Renal cortex interstitium (tissue), 11 donors: Measurements from ENCODE around the gene CHRNB1. TPM values are rescaled to one million over a fixed set of nuclear protein-coding genes. Genes with fewer than 3 reads are reported as not detected.

Source experiments
- DNase-seq, 11 donors: peaks; one replicate each; pipeline ENCODE4 v3.0.0-alpha.2; 2013; ENCODE audit warnings: low read depth in 9 of 11, low spot score in 4 of 11; ENCODE audit errors: extremely low read depth in 1 of 11
- polyA plus RNA-seq, 3 donors: library from polyadenylated mRNA; unstranded; fragments of 120-200 nt; gene quantifications; one replicate each; pipeline ENCODE4 v1.2.1, GENCODE V29; 2013; ENCODE audit not compliant: insufficient read length in 3 of 3

The CHRNB1 gene
- polyA plus RNA-seq, 3 donors = 9.3 to 10.7 (median 10.4) TPM

DNA sequence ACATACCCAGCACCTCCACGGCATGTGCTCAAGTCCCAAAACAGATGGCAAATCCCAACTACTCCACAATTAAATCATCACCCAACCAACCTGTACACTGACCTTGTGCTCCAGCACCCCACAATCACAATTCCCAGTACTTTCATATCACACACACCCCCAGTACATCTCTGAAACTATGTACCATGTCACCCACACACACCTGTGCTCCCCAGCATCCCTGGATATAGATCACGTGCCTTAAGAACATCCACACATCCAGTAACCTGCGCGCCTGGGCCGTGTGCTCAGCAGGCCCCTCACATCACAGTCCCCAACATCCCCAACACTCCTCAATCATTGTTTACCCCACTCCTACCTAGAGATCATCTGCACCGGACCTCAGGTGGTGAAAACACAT, 35.1 kb upstream of the CHRNB1 start:
- no peak for DNase-seq

- DNase-seq = no peak
Measured at GRCh38 chr17:7410634-7411426, 34.0 kb upstream of the CHRNB1 start.

DNA sequence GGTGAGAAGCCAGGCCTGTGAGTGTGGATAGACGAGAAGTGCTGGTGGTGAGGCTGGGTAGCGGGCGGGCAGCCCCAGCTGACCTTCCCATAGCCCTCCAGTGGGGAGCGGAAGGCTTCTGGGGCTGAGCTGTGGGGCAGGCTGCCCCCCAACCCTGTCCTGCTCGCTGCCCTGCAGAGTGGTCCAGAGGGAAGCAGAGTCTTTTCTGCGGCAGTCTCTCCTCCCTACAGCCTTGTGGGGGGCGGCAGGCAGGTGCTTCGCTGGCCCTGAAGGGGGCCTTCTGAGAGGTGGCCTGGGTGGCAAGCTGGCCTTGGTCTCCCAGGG, 33.5 kb upstream of the CHRNB1 start:
- DNase-seq = no peak

- no peak for DNase-seq
Measured at GRCh38 chr17:7413346-7413985, 31.4 kb upstream of the CHRNB1 start.

DNA sequence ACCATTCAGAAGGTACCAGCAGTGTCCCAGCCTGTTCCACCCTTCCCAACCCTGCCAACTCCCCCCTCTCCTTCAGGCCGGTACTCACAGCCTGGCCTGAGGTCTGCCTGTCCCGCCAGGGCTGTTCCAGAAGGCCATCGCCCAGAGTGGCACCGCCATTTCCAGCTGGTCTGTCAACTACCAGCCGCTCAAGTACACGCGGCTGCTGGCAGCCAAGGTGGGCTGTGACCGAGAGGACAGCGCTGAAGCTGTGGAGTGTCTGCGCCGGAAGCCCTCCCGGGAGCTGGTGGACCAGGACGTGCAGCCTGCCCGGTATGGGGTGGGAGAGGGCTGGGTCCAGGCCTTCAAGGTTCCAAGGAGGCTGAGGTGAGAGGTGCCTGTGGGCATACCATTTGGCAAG, 30.0 kb upstream of the CHRNB1 start:
- no peak for DNase-seq

DNA sequence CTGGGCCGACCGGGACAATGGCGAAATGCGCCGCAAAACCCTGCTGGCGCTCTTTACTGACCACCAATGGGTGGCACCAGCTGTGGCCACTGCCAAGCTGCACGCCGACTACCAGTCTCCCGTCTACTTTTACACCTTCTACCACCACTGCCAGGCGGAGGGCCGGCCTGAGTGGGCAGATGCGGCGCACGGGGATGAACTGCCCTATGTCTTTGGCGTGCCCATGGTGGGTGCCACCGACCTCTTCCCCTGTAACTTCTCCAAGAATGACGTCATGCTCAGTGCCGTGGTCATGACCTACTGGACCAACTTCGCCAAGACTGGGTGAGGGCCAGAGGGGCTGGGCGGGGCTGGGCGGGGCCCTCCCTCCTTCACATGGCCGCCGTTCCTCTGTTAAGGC, 29.1 kb upstream of the CHRNB1 start:
- DNase-seq = no peak

GRCh38 chr17:7416323-7416722, 28.5 kb upstream of the CHRNB1 start:
- DNase-seq = no peak

- no peak for DNase-seq
Measured at GRCh38 chr17:7417056-7417655, 27.7 kb upstream of the CHRNB1 start.

- no peak for DNase-seq
Measured at GRCh38 chr17:7418472-7419152, 26.2 kb upstream of the CHRNB1 start.

DNA sequence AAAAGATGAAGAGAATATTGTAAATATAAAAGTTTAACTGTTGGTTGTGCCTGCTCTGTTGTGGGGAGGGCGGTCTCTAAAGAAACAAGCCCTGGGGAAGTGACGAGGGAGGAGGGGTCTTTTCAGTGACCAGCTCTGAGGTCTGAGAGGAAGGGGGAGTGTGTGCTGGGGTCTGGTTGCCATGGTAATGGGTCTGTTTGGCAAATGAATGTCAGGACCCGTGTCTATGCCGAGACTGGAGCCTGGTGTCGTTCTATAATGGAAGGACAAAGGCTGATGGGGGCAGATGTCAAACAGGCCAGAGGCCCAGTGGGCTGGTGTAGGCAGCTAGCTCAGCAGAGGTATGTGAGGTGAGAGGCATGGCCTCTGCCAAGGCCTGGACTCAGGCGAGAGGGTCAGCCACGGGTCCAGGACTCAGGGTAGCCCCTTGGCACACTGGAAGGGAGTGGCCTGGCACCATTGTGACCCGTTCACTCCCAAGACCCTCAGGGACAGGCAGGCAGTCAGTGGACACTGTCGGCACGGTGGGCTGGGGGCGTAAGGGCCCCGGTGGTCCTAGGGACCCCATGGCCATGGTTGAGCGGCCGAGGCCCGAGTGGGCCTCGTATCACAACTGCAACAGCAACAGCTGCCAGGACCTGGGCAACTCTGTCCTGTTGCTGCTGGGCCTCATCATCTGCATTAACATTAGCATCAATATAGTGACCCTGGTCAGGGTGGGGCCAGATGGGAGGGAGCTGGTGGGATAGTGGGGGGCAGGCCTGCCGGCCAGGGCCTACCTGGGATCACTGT, 24.8 kb upstream of the CHRNB1 start, which contains the start of gene SPEM1:
SPEM1 (plus strand) TSS at position 506 of the 792 bp plus-strand sequence; CDS start at position 567, 61 bp downstream.
- peak in 1 of 11 donors; percentile 48 for DNase-seq

DNA sequence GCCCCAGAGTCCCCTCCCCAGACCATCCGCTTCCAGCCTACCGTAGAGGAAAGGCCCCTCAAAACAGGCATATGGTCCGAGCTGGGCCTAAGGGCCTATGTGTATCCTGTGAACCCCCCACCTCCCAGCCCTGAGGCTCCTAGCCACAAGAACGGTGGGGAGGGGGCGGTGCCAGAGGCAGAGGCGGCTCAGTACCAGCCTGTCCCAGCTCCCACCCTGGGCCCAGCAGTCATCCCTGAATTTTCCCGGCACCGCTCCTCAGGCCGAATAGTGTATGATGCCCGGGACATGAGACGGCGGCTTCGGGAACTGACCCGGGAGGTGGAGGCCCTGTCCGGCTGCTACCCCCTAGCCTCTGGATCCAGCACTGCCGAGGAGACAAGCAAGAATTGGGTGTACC, 23.7 kb upstream of the CHRNB1 start:
- DNase-seq = no peak

GRCh38 chr17:7423679-7424078, 21.2 kb upstream of the CHRNB1 start:
- no peak for DNase-seq

- DNase-seq = no peak
Measured at GRCh38 chr17:7425316-7425715, 19.5 kb upstream of the CHRNB1 start, which contains the start of gene SPEM2. SPEM2 (plus strand) TSS chr17:7425616; CDS start chr17:7425689, 73 bp downstream.

DNA sequence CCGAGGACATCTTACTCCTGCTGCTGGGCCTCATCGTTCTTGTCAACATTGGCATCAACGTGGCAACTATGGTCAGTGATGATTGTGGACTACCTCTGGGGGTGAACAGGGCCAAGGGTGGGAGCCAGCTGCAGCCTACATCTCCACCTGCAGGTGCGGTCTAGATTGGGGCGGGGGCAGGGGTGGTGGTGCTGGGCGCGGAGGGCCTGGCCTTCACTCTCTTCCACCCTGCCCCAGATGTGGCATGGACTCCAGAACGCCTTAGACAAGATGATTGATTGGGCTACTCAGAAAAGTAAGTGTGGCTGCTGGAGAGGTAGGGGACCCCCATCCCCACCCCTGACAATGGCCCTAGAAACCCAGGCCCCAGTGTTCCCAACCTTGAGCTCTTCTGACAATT, 19.1 kb upstream of the CHRNB1 start:
- DNase-seq = no peak

DNA sequence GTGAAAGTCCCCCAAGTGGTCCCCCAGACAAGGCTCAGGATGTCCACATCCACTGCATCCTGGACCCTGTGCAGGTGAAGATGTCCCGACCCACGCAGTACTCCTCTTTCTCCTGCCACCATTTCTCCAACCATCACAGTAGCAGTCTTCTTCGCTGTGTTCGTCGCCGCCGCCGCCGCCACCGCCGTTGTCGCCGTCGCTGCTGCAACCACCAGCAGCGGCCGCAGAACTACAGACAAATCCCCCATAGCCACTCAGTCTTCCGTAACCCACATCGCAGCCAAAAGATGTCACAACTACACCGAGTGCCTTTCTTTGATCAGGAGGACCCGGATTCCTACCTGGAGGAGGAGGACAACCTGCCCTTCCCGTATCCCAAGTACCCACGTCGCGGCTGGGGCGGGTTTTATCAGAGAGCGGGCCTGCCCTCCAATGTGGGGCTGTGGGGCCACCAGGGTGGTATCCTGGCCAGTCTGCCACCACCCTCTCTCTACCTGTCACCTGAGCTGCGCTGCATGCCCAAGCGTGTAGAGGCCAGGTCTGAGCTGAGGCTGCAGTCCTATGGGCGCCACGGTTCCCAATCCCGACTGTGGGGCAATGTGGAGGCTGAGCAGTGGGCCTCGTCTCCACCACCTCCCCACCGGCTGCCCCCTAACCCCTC, 18.5 kb upstream of the CHRNB1 start:
- no peak for DNase-seq

DNA sequence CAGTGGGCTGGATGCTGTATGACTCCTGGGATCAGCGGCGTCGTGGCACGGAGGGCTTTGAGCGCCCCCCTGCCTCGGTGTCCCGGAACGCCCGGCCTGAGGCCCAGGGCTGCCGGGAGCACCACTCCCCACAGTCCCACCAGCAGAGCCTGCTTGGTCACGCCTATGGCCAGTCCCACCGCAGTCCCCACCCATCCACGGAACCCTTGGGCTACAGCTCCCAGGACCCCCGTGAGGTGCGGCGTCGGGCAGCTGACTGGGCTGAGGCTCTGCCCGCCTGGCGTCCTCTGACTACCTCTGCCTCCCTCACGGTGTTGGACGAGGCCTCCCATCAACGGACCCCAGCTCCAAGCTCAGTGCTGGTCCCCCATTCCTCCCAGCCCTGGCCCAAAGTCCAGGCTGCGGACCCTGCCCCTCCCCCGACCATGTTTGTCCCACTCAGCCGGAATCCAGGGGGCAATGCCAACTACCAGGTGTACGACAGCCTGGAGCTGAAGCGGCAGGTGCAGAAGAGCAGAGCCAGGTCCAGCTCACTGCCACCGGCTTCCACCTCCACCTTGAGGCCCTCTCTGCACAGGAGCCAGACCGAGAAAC, 17.9 kb upstream of the CHRNB1 start:
- DNase-seq = no peak

- no peak for DNase-seq
Measured at GRCh38 chr17:7427549-7427948, 17.3 kb upstream of the CHRNB1 start.

DNA sequence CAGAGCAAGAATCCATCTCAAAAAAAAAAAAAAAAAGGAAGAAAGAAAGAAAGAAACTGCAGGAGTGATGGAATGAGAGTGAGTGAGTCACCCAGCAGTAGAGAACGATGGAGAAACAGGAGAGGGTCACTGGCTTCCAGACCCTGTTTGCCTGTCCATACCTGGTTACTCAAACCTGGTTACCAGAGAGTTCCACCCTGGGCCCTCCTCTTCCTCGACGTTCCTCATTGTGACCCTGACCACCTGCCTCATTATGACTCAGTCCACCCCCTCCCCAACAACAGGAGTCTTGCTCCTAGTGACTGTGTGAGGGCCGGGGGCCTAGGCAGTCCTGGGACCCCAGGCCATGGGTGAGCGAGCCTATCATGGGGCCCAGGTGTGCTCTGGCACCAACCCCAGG, 16.3 kb upstream of the CHRNB1 start, which contains the start of gene SPEM3:
SPEM3 (plus strand) TSS at position 301 of the 400 bp plus-strand sequence; CDS start at position 347, 46 bp downstream.
- no peak for DNase-seq
